Activated CD8-positive, alpha-beta T cell treated with anti-CD3 and anti-CD28 coated beads for 36 hours (primary cell): ENCODE results near the gene CDC42EP1. TPM values are rescaled to one million over a fixed set of nuclear protein-coding genes. Genes with fewer than 3 reads are reported as not detected.

ENCODE experiments used
- ATAC-seq: fragments of 200-7000 bp; cut with Tn5 transposase; one replicate; pipeline ENCODE4 v1.10.0; 2021; ENCODE audit warnings: mild to moderate bottlenecking, moderate library complexity
- CTCF ChIA-PET: fragments of 350-600 bp; sonication (Branson Sonifier 250); formaldehyde crosslinking; loops from one replicate; lab custom pipeline; 2021; ENCODE audit warnings: antibody characterized with exemption; lab: Charles Lee
- POLR2A ChIA-PET: fragments of 350-600 bp; sonication (Branson Sonifier 250); formaldehyde crosslinking; loops from one replicate; lab custom pipeline; 2021; ENCODE audit warnings: antibody characterized with exemption; lab: Charles Lee
- DNase-seq: peaks from one replicate; pipeline ENCODE4 v3.0.0-alpha.2; 2020
- H3K27ac Mint-ChIP-seq: one replicate; pipeline ENCODE4 v1.8.0; 2021; ENCODE audit warnings: mild to moderate bottlenecking, mixed read lengths
- H3K27me3 Mint-ChIP-seq: one replicate; pipeline ENCODE4 v1.8.0; 2021; ENCODE audit warnings: mixed read lengths
- H3K36me3 Mint-ChIP-seq: one replicate; pipeline ENCODE4 v1.8.0; 2021; ENCODE audit warnings: low read depth, mixed read lengths
- H3K4me1 Mint-ChIP-seq: one replicate; pipeline ENCODE4 v1.8.0; 2021; ENCODE audit warnings: low read depth, mixed read lengths
- H3K4me3 Mint-ChIP-seq: one replicate; pipeline ENCODE4 v1.8.0; 2021; ENCODE audit warnings: mild to moderate bottlenecking, moderate library complexity, mixed read lengths
- H3K9me3 Mint-ChIP-seq: one replicate; pipeline ENCODE4 v1.8.0; 2021; ENCODE audit warnings: mixed read lengths
- intact Hi-C: fragments of 100-400 bp; cut with micrococcal nuclease; formaldehyde crosslinking; loops from one replicate; pipeline ENCODE4 v1.10.0; 2022
- total RNA-seq, 2 experiments: library from RNA; stranded (reverse); gene quantifications; one replicate each; pipeline ENCODE4 v1.2.3, GENCODE V29; 2021
- TF ChIP-seq, protein P1 (sequence below): fragments of 200-600 bp; IDR thresholded peaks from one replicate; pipeline ENCODE4 v1.8.0; 2022; ENCODE audit warnings: antibody characterized with exemption, mild to moderate bottlenecking

CDC42EP1 gene
- total RNA-seq, 2 experiments from 2014 or later: 0.59 to 0.72 TPM

GRCh38 chr22:37610480-37611129 is 50.3 kb downstream of the CDC42EP1 start:
- Mint-ChIP-seq H3K36me3 (peaks cover 7% of the 10 kb centered on the region), H3K9me3 (no peaks in the 10 kb centered on the region), H3K4me1 (peaks cover 33% of the 10 kb centered on the region), H3K4me3 (peak overlapping the region; percentile 91), H3K27ac (peak overlapping the region; percentile 53), H3K27me3 (no peaks in the 10 kb centered on the region)
- no peak for ATAC-seq
- ChIA-PET POLR2A (interaction anchor here (0.8 to 3.6 kb wide), 8 partner anchors 9 to 88 kb away, joined by 3 to 30 read pairs (median 7); partner anchors contain the start of genes LGALS1 and NOL12), CTCF (interaction anchor here (6.1 to 41.4 kb wide), 2 partner anchors 15 to 46 kb away, joined by 119 to 1770 read pairs; partner anchors contain the start of genes LGALS1, NOL12, PDXP and SH3BP1)
- intact Hi-C loops: no loop called here
- TF ChIP-seq, protein P1, sequence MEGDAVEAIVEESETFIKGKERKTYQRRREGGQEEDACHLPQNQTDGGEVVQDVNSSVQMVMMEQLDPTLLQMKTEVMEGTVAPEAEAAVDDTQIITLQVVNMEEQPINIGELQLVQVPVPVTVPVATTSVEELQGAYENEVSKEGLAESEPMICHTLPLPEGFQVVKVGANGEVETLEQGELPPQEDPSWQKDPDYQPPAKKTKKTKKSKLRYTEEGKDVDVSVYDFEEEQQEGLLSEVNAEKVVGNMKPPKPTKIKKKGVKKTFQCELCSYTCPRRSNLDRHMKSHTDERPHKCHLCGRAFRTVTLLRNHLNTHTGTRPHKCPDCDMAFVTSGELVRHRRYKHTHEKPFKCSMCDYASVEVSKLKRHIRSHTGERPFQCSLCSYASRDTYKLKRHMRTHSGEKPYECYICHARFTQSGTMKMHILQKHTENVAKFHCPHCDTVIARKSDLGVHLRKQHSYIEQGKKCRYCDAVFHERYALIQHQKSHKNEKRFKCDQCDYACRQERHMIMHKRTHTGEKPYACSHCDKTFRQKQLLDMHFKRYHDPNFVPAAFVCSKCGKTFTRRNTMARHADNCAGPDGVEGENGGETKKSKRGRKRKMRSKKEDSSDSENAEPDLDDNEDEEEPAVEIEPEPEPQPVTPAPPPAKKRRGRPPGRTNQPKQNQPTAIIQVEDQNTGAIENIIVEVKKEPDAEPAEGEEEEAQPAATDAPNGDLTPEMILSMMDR: no peak
- DNase-seq: no peak

DNA sequence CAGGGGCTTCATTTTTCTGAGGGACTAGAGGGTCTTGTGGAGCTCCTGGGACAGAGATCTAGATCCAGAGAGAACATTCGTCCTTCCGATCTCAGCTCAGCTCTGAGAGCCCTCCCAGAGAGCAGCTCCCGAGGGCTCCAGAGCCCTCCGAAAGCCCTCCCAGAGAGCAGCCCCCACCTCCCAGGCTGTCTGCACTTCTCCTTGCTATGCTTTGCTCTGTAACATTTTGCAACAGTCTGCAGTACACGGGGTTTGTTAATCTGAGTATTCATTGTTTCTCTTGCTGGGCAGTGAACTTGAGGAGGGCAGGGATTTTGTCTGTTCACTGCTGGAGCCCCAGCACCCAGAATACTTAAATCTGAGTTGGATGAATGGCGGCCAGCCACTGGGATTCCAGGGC is 50.9 kb downstream of the CDC42EP1 start:
- ChIA-PET POLR2A (interaction anchor here (3.6 kb wide), 1 partner anchor 8 kb away, joined by 28 read pairs; no protein-coding TSS in a partner anchor), CTCF (interaction anchor here (1.2 to 41.4 kb wide), 3 partner anchors 16 to 45 kb away, joined by 3 to 1770 read pairs (median 119); partner anchors contain the start of genes LGALS1, NOL12, PDXP and SH3BP1)
- Mint-ChIP-seq H3K4me1 (peaks cover 29% of the 10 kb centered on the region), H3K36me3 (peaks cover 7% of the 10 kb centered on the region), H3K4me3 (no peak overlapping the region), H3K27ac (peak overlapping the region; percentile 53), H3K27me3 (no peaks in the 10 kb centered on the region), H3K9me3 (no peaks in the 10 kb centered on the region)
- DNase-seq: no peak
- no peak for ATAC-seq
- TF ChIP-seq, protein P1: no peak
- intact Hi-C loops: no loop called here

- H3K4me3 Mint-ChIP-seq: no peak overlapping the region
- peaks cover 4% of the 10 kb centered on the region for H3K4me1 Mint-ChIP-seq
- CTCF ChIA-PET: interaction anchor here (1.4 to 41.4 kb wide), 3 partner anchors 9 to 40 kb away, joined by 4 to 1770 read pairs (median 20); partner anchors contain the start of genes LGALS1, NOL12, PDXP and SH3BP1
- intact Hi-C loops: no loop called here
- POLR2A ChIA-PET: interaction anchor here (1.3 to 2.0 kb wide), 2 partner anchors 10 to 22 kb away, joined by 4 to 6 read pairs; no protein-coding TSS in a partner anchor
- no peak overlapping the region for H3K27ac Mint-ChIP-seq
- no peak for DNase-seq
- no peaks in the 10 kb centered on the region for H3K9me3 Mint-ChIP-seq
- TF ChIP-seq, protein P1: no peak
- no peaks in the 10 kb centered on the region for H3K27me3 Mint-ChIP-seq
- H3K36me3 Mint-ChIP-seq: peaks cover 8% of the 10 kb centered on the region
- ATAC-seq: no peak
These were observed 56.2 kb downstream of the CDC42EP1 start for GRCh38 chr22:37616201-37617083.

- Mint-ChIP-seq H3K4me1 (peaks cover 3% of the 10 kb centered on the region), H3K27ac (no peak overlapping the region), H3K27me3 (no peaks in the 10 kb centered on the region), H3K9me3 (no peaks in the 10 kb centered on the region), H3K36me3 (peaks cover 8% of the 10 kb centered on the region), H3K4me3 (no peak overlapping the region)
- CTCF ChIA-PET: interaction anchor here (3.3 to 41.4 kb wide), 2 partner anchors 10 to 39 kb away, joined by 20 to 1770 read pairs; partner anchors contain the start of genes LGALS1, NOL12, PDXP and SH3BP1
- TF ChIP-seq, protein P1: no peak
- intact Hi-C loops: no loop called here
- ATAC-seq: no peak
- no peak for DNase-seq
- POLR2A ChIA-PET: interaction anchor here (1.0 to 5.0 kb wide), 5 partner anchors 8 to 63 kb away, joined by 4 to 28 read pairs (median 4); partner anchors contain the start of gene GGA1
These were observed 57.2 kb downstream of the CDC42EP1 start for GRCh38 chr22:37617431-37617830.
